Testis (tissue), 2 donors: ENCODE measurements around the gene QSOX1.

Experiments
- CTCF ChIP-seq, 3 experiments: fragments of 450-650 bp in 2 of 3; fragments of 200-600 bp in 1 of 3; sonication (generic) in 1 of 3; IDR thresholded peaks; one replicate each; pipeline ENCODE4 v1.5.1; 2016 to 2019; ENCODE audit warnings: antibody characterized with exemption in 3 of 3, mild to moderate bottlenecking in 2 of 3, moderate library complexity in 1 of 3
- POLR2A ChIP-seq: fragments of 450-650 bp; IDR thresholded peaks from one replicate; pipeline ENCODE4 v1.6.1; 2017; ENCODE audit warnings: antibody characterized with exemption, mild to moderate bottlenecking, moderate library complexity

DNA sequence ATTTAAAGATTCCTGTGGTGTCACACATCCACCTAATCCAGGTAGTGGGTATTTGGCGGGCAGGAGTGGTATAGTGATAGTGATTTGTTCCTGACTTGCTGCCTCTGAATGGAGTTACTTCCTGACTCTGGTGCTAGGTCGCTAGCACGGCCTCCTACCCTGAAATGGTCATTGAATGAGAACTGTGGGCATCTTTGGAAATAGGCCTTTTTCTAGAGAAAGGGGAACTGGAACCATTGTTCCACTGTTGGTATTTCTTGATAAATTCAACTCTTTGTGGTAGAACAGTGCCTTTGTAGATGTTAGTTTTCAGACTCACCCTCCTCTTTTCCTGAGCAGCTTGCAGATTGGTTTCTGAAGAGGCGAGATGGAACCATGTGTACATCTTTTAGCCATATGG, 1.5 kb downstream of the QSOX1 start:
- no peak for TF ChIP-seq POLR2A
- no peak for TF ChIP-seq CTCF (IDR thresholded peaks at IDR 0.05)
